Neural cell (in vitro differentiated cells): Measurements from ENCODE around the gene PTGER3. TPM values are rescaled to one million over a fixed set of nuclear protein-coding genes. Genes with fewer than 3 reads are reported as not detected.

Experiments used
- H2AFZ ChIP-seq: fragments of 200-600, 300-800 bp; sonication (generic), shearing (Covaris generic); 2 replicates; pipeline ENCODE4 v1.6.0; 2014; ENCODE audit warnings: low read depth, mild to moderate bottlenecking, antibody characterized with exemption, low read length, moderate library complexity
- H3F3A ChIP-seq: fragments of 200-600 bp; shearing (Covaris generic); 2 replicates; pipeline ENCODE4 v1.6.1; 2016; ENCODE audit warnings: mild to moderate bottlenecking, moderate library complexity, mixed read lengths, antibody characterized with exemption, low read length; ENCODE audit not compliant: insufficient read depth, poor library complexity, severe bottlenecking
- H3K27ac ChIP-seq: fragments of 200-600, 300-800 bp; sonication (generic), shearing (Covaris generic); 2 replicates; pipeline ENCODE4 v1.5.1; 2014; ENCODE audit warnings: mild to moderate bottlenecking, low read length, moderate library complexity
- H3K27me3 ChIP-seq: fragments of 300-800, 200-600 bp; sonication (generic), shearing (Covaris generic); 2 replicates; pipeline ENCODE4 v1.6.0; 2014; ENCODE audit warnings: mild to moderate bottlenecking, low read depth, low read length, moderate library complexity; ENCODE audit not compliant: insufficient read depth
- H3K36me3 ChIP-seq: fragments of 300-800, 200-600 bp; sonication (generic), shearing (Covaris generic); 2 replicates; pipeline ENCODE4 v1.5.1; 2014; ENCODE audit warnings: mild to moderate bottlenecking, antibody characterized with exemption, low read length, moderate library complexity; ENCODE audit not compliant: insufficient read depth
- H3K4me2 ChIP-seq: fragments of 300-800, 200-600 bp; sonication (generic), shearing (Covaris generic); 2 replicates; pipeline ENCODE4 v1.6.0; 2014; ENCODE audit warnings: mild to moderate bottlenecking, low read length
- H3K4me3 ChIP-seq: fragments of 300-800, 200-600 bp; sonication (generic), shearing (Covaris generic); 2 replicates; pipeline ENCODE4 v1.5.1; 2014; ENCODE audit warnings: mild to moderate bottlenecking, low read length, moderate library complexity
- H3K79me2 ChIP-seq: fragments of 200-600 bp; shearing (Covaris generic); replicated peaks from 2 replicates; pipeline ENCODE4 v1.6.0; 2014; ENCODE audit warnings: mild to moderate bottlenecking, low read length, moderate library complexity; ENCODE audit not compliant: insufficient read depth
- H3K9ac ChIP-seq: fragments of 300-800, 200-600 bp; sonication (generic), shearing (Covaris generic); 2 replicates; pipeline ENCODE4 v1.6.1; 2016; ENCODE audit warnings: mild to moderate bottlenecking, low read length, mixed read lengths
- H3K9me2 ChIP-seq: fragments of 200-600 bp; shearing (Covaris generic); 2 replicates; pipeline ENCODE4 v1.6.1; 2016; ENCODE audit warnings: mild to moderate bottlenecking, low read length, mixed read lengths; ENCODE audit not compliant: insufficient read depth
- H3K9me3 ChIP-seq: fragments of 200-600, 300-800 bp; sonication (generic), shearing (Covaris generic); 2 replicates; pipeline ENCODE4 v1.6.1; 2016; ENCODE audit warnings: mild to moderate bottlenecking, mixed run types, low read length, moderate library complexity, mixed read lengths
- H4K20me1 ChIP-seq: fragments of 200-600 bp; shearing (Covaris generic); 2 replicates; pipeline ENCODE4 v1.6.1; 2016; ENCODE audit warnings: mild to moderate bottlenecking, mixed run types; ENCODE audit not compliant: insufficient read depth
- CTCF ChIP-seq: fragments of 450-650 bp; IDR thresholded peaks from 2 replicates; pipeline ENCODE4 v1.5.1; 2014; ENCODE audit warnings: antibody characterized with exemption, mild to moderate bottlenecking, moderate library complexity; ENCODE audit not compliant: poor library complexity, severe bottlenecking
- EP300 ChIP-seq: fragments of 450-650 bp; conservative IDR thresholded peaks from 2 replicates; pipeline ENCODE4 v1.6.1; 2014; ENCODE audit warnings: antibody characterized with exemption, mild to moderate bottlenecking, moderate library complexity; ENCODE audit not compliant: poor library complexity, severe bottlenecking
- EZH2 ChIP-seq: fragments of 200-600, 300-800 bp; shearing (Covaris generic), sonication (generic); IDR thresholded peaks from 2 replicates; pipeline ENCODE4 v1.6.1; 2014; ENCODE audit warnings: antibody characterized with exemption, low read length, borderline replicate concordance, mild to moderate bottlenecking; ENCODE audit not compliant: insufficient read depth, poor library complexity, severe bottlenecking
- MXI1 ChIP-seq: fragments of 450-650 bp; conservative IDR thresholded peaks from 2 replicates; pipeline ENCODE4 v1.6.1; 2014; ENCODE audit warnings: antibody characterized with exemption, mild to moderate bottlenecking; ENCODE audit not compliant: poor library complexity, severe bottlenecking
- POLR2AphosphoS5 ChIP-seq: IDR thresholded peaks from 2 replicates; pipeline ENCODE4 v1.6.1; 2012
- RAD21 ChIP-seq: fragments of 450-650 bp; conservative IDR thresholded peaks from 2 replicates; pipeline ENCODE4 v1.6.1; 2014; ENCODE audit warnings: antibody characterized with exemption, mild to moderate bottlenecking, moderate library complexity
- REST ChIP-seq: IDR thresholded peaks from 2 replicates; pipeline ENCODE4 v1.6.1; 2012; ENCODE audit warnings: borderline replicate concordance
- SMC3 ChIP-seq: fragments of 450-650 bp; conservative IDR thresholded peaks from 2 replicates; pipeline ENCODE4 v1.6.1; 2014; ENCODE audit warnings: antibody characterized with exemption, mild to moderate bottlenecking, moderate library complexity; ENCODE audit not compliant: poor library complexity
- TAF1 ChIP-seq: IDR thresholded peaks from 2 replicates; pipeline ENCODE4 v1.6.1; 2012; ENCODE audit warnings: low read depth
- polyA plus RNA-seq: library from polyadenylated mRNA; depleted of rRNA; stranded (reverse); fragments of >200 nt; gene quantifications from 2 replicates; pipeline ENCODE4 v1.2.3, GENCODE V29; 2014

The PTGER3 gene
- polyA plus RNA-seq, 1 donor from 2014 or later = 1.7 TPM

GRCh38 chr1:70970407-70970806 is 77.2 kb downstream of the PTGER3 start:
- Histone ChIP-seq H3K36me3 (no peaks in the 10 kb centered on the region), H3K9me2 (no peaks in the 10 kb centered on the region), H3K27ac (no peak overlapping the region), H3K4me2 (no peak overlapping the region), H4K20me1 (no peaks in the 10 kb centered on the region), H3K9ac (no peak overlapping the region), H3F3A (no peaks in the 10 kb centered on the region), H3K27me3 (no peaks in the 10 kb centered on the region), H3K79me2 (no peaks in the 10 kb centered on the region), H3K4me3 (no peak overlapping the region), H3K9me3 (no peaks in the 10 kb centered on the region), H2AFZ (no peak overlapping the region)
- TF ChIP-seq CTCF (no peak), RAD21 (no peak), POLR2AphosphoS5 (no peak), EP300 (no peak), SMC3 (no peak), MXI1 (no peak), EZH2 (no peak), REST (no peak), TAF1 (no peak)

- Histone ChIP-seq H3K4me3 (no peak overlapping the region), H3K27ac (no peak overlapping the region), H3K4me2 (no peak overlapping the region), H3K9ac (no peak overlapping the region), H4K20me1 (no peaks in the 10 kb centered on the region), H3K36me3 (no peaks in the 10 kb centered on the region), H3K9me2 (no peaks in the 10 kb centered on the region), H2AFZ (no peak overlapping the region), H3K27me3 (no peaks in the 10 kb centered on the region), H3F3A (no peaks in the 10 kb centered on the region), H3K9me3 (no peaks in the 10 kb centered on the region), H3K79me2 (no peaks in the 10 kb centered on the region)
- TF ChIP-seq TAF1 (no peak), MXI1 (no peak), EP300 (no peak), EZH2 (no peak), REST (no peak), CTCF (no peak), SMC3 (no peak), POLR2AphosphoS5 (no peak), RAD21 (no peak)
Observed at GRCh38 chr1:70966018-70966638, 81.5 kb downstream of the PTGER3 start.
